T-helper 2 cell treated with Interferon-gamma antibody and Interleukin-4, amounts not matched to agents 5 μg/mL and 100 μg/mL, for 36 hours (primary cell): Measurements from ENCODE around the gene NPAS3.

ENCODE experiments used
- DNase-seq: peaks from one replicate; pipeline ENCODE4 v3.0.0; 2021; ENCODE audit warnings: low spot score
- H3K27ac Mint-ChIP-seq: one replicate; pipeline ENCODE4 v1.8.0; 2021; ENCODE audit warnings: mild to moderate bottlenecking, mixed read lengths
- H3K27me3 Mint-ChIP-seq: one replicate; pipeline ENCODE4 v1.8.0; 2021; ENCODE audit warnings: low read depth, mixed read lengths
- H3K36me3 Mint-ChIP-seq: one replicate; pipeline ENCODE4 v1.8.0; 2021; ENCODE audit warnings: low read depth, mixed read lengths
- H3K4me1 Mint-ChIP-seq: one replicate; pipeline ENCODE4 v1.8.0; 2021; ENCODE audit warnings: low read depth, mixed read lengths
- H3K4me3 Mint-ChIP-seq: one replicate; pipeline ENCODE4 v1.8.0; 2022; ENCODE audit warnings: mild to moderate bottlenecking, moderate library complexity, mixed read lengths
- H3K9me3 Mint-ChIP-seq: one replicate; pipeline ENCODE4 v1.8.0; 2021; ENCODE audit warnings: mixed read lengths

NPAS3 gene

DNA sequence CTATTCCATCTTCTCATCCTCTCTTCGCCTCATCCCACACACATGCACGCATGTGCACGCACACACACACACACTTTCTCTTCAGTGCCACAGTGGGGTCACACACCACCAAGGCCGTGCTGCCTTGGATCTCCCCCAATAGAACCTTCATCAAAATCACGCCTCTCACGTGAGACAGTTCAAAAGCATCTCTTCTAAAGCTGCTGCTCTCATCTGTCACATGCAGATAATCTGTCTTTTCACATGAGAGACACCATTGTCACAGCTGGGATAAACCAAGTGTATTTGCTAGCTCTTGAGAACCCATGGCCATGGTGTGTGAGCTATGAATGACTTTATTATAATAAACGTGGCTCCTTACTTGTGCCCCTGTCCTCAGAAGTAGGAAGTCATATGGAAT lies 793.5 kb downstream of the NPAS3 start:
- Mint-ChIP-seq H3K4me3 (no peak overlapping the region), H3K9me3 (no peaks in the 10 kb centered on the region), H3K4me1 (peaks cover 4% of the 10 kb centered on the region), H3K27me3 (no peaks in the 10 kb centered on the region), H3K36me3 (no peaks in the 10 kb centered on the region), H3K27ac (no peak overlapping the region)
- DNase-seq, result no peak

DNA sequence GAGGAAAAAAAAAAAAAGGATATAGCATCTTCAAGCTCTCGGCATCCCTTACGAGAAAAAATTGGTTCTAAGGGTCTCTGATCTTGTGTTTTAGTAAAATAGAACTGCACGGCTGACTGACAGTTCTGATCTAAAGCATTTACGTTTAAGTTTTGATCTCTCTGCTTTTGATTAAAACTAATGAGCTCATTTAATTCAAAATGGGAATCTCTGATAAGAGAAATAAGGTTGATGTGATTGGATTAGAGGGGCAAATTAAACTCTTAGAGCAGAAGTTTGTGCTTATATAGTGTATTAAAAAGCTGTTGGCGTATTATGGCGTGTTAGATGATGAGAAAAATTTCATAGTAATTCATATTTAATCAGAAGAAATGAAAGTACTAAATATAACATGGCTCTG lies 794.6 kb downstream of the NPAS3 start:
- Mint-ChIP-seq H3K36me3 (no peaks in the 10 kb centered on the region), H3K27ac (no peak overlapping the region), H3K27me3 (no peaks in the 10 kb centered on the region), H3K4me1 (peaks cover 4% of the 10 kb centered on the region), H3K9me3 (no peaks in the 10 kb centered on the region), H3K4me3 (no peak overlapping the region)
- DNase-seq, result no peak

DNA sequence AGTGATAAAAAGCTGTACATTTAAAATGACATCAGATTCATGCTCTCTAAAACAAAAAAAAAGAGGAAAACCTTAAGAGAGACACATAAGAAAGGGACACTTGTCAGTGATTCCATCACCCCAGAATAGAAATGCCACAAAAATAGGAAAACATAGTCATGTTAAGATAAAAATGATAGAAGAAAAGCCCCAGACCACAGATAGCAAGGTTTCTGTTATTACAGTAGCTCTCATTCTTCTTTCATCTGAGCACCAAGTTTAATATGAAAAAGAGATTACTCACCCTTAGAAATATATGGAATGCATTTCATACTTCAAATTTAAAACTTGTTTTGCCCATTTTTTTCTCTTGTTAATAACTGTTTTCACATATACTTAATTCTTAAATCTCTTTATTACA lies 795.0 kb downstream of the NPAS3 start:
- H3K36me3 Mint-ChIP-seq, result no peaks in the 10 kb centered on the region
- H3K4me1 Mint-ChIP-seq, result peaks cover 4% of the 10 kb centered on the region
- no peaks in the 10 kb centered on the region for H3K9me3 Mint-ChIP-seq
- no peaks in the 10 kb centered on the region for H3K27me3 Mint-ChIP-seq
- H3K27ac Mint-ChIP-seq, result no peak overlapping the region
- no peak overlapping the region for H3K4me3 Mint-ChIP-seq
- no peak for DNase-seq

DNA sequence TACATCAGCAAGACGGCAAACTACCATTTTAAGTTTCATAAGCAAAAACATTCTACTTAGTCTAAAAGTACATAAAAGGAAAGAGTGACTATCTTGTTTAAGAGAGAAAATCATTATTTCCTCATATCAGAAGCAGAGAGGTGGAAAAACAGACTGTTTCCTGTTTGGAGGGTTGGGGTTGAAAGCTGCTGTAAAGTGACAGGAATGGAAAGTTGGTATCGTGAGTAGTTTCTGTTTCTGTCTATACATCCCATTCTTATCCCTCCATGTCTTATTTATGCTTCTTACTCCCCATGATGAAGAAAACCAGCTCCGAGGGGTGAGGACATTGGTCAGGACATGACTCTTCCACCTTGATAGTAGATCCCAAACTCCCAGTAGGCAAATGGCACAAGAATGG lies 795.7 kb downstream of the NPAS3 start:
- peaks cover 4% of the 10 kb centered on the region for H3K4me1 Mint-ChIP-seq
- H3K4me3 Mint-ChIP-seq, result no peak overlapping the region
- no peak for DNase-seq
- H3K9me3 Mint-ChIP-seq, result no peaks in the 10 kb centered on the region
- no peaks in the 10 kb centered on the region for H3K27me3 Mint-ChIP-seq
- H3K27ac Mint-ChIP-seq, result peak overlapping the region; percentile 38
- no peaks in the 10 kb centered on the region for H3K36me3 Mint-ChIP-seq

DNA sequence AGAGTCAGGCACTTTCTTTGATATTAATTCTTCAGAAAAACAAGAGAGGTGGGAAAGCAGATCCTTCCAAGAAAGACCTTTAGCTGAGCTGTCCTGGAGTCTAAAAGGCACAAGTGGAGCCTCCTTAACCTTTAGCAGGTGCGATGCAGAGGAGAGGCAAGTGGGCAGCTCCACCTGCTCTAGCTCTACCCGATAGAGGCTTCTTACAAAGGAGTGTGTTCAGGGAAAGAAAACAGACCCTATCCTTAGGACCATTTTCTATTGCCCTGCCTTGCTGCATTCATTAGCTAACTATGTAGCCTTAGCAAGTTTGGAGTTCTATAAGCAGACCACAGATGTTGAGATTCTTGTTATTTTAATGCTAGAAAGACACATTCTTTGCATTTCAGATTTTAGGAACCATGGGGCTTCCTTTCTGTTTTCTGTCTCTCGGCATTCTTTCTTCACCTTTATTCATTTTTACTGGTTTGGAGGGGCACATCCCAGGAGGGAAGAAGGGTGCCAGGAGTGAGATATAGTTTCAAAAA lies 797.7 kb downstream of the NPAS3 start:
- Mint-ChIP-seq H3K4me3 (no peak overlapping the region), H3K4me1 (peaks cover 4% of the 10 kb centered on the region), H3K9me3 (no peaks in the 10 kb centered on the region), H3K27me3 (no peaks in the 10 kb centered on the region), H3K36me3 (no peaks in the 10 kb centered on the region), H3K27ac (no peak overlapping the region)
- DNase-seq, result no peak

GRCh38 chr14:33736979-33737378 lies 798.3 kb downstream of the NPAS3 start:
- no peak for DNase-seq
- Mint-ChIP-seq H3K4me3 (no peak overlapping the region), H3K27me3 (no peaks in the 10 kb centered on the region), H3K4me1 (peaks cover 4% of the 10 kb centered on the region), H3K36me3 (no peaks in the 10 kb centered on the region), H3K9me3 (no peaks in the 10 kb centered on the region), H3K27ac (no peak overlapping the region)

GRCh38 chr14:33737446-33737845 lies 798.8 kb downstream of the NPAS3 start:
- Mint-ChIP-seq H3K27ac (no peak overlapping the region), H3K36me3 (no peaks in the 10 kb centered on the region), H3K4me3 (no peak overlapping the region), H3K9me3 (no peaks in the 10 kb centered on the region), H3K4me1 (peaks cover 4% of the 10 kb centered on the region), H3K27me3 (no peaks in the 10 kb centered on the region)
- DNase-seq, result no peak

DNA sequence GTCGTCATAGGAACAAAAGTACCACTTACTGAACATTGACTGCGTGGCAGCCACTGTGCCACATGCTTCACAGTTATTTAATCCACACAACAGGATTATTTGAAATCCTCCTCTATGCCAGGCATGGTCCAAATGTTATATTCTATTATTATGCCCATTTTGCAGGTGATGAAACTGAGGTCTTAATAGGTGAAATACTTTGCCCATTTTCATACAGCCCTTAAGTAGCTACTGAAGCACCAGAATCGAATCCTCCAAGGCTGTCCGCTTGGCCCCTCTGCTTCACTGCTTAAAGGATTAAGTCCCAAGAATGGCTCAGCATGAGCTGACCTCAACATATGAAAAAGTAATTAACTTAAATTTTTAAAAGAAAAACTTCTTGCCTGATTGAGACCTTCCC lies 799.4 kb downstream of the NPAS3 start:
- no peak for DNase-seq
- Mint-ChIP-seq H3K27ac (no peak overlapping the region), H3K36me3 (no peaks in the 10 kb centered on the region), H3K9me3 (no peaks in the 10 kb centered on the region), H3K4me3 (no peak overlapping the region), H3K27me3 (no peaks in the 10 kb centered on the region), H3K4me1 (peaks cover 4% of the 10 kb centered on the region)

GRCh38 chr14:33738491-33738890 lies 799.8 kb downstream of the NPAS3 start:
- peaks cover 4% of the 10 kb centered on the region for H3K4me1 Mint-ChIP-seq

DNA sequence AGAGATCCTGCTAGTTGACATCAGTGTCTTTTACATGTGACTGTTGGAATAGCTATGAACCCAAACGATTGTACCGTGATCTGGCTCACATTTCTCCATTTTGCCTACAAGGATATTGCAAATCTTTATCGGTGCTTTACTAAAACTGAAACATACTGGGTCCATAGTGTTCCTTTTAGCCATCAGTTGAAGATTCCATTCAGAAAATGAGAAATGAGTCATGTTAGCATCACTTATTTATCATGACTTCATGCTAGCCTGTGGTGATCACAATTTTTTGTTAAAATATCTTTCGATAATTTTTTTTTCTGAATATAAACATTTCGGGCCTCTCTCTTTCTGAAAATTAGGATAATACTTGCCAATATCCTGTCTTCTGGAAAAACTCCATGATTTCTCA lies 801.9 kb downstream of the NPAS3 start:
- Mint-ChIP-seq H3K36me3 (no peaks in the 10 kb centered on the region), H3K4me1 (no peaks in the 10 kb centered on the region), H3K9me3 (no peaks in the 10 kb centered on the region), H3K4me3 (no peak overlapping the region), H3K27ac (no peak overlapping the region), H3K27me3 (no peaks in the 10 kb centered on the region)
- DNase-seq, result no peak

More at GRCh38 chr14:33738491-33738890, 799.8 kb downstream of the NPAS3 start:
- no peaks in the 10 kb centered on the region for H3K9me3 Mint-ChIP-seq
- no peaks in the 10 kb centered on the region for H3K27me3 Mint-ChIP-seq
- H3K36me3 Mint-ChIP-seq, result no peaks in the 10 kb centered on the region
- no peak for DNase-seq
- no peak overlapping the region for H3K27ac Mint-ChIP-seq
- no peak overlapping the region for H3K4me3 Mint-ChIP-seq

DNA sequence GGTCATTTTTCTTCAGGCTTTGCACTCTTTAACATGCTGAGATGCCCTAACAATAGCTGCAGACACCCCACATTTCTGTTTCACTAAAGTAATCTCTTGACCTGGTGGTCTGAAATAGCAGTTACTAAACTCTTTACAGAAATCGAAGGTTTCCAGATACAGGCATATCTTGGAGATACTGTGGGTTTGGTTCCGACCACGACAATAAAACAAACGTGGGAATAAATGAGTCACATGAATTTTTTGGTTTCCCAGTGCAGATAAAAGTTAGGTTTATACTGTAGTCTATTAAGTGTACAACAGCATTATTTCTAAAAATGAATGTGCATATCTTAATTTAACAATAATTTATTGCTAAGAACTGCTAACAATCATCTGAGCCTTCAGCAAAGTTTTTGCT lies 803.5 kb downstream of the NPAS3 start:
- Mint-ChIP-seq H3K36me3 (no peaks in the 10 kb centered on the region), H3K27me3 (no peaks in the 10 kb centered on the region)

DNA sequence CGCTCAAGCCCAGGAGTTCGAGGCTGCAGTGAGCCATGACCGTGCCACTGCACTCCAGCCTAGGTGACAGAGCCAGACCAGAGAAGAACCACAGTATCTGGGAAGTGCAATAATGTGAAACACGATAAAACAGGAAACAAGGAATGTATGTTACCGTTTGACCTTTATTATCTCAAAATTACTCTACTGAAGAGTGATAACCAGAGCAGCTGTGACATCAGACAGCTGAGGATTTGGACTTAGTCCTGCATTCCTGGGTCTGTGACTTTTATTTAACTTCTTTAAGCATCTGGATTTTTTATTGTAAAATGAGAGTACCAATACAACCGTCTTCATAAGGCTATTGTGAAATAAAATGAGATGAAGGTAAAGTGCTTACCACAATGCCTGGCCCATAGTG lies 806.5 kb downstream of the NPAS3 start:
- no peaks in the 10 kb centered on the region for H3K9me3 Mint-ChIP-seq
- no peak for DNase-seq
- H3K4me1 Mint-ChIP-seq, result no peaks in the 10 kb centered on the region
- no peak overlapping the region for H3K27ac Mint-ChIP-seq
- H3K4me3 Mint-ChIP-seq, result no peak overlapping the region
- no peaks in the 10 kb centered on the region for H3K27me3 Mint-ChIP-seq
- H3K36me3 Mint-ChIP-seq, result no peaks in the 10 kb centered on the region

More for the DNA sequence above, 803.5 kb downstream of the NPAS3 start:
- no peak for DNase-seq
- H3K4me1 Mint-ChIP-seq, result no peaks in the 10 kb centered on the region
- no peak overlapping the region for H3K27ac Mint-ChIP-seq
- H3K9me3 Mint-ChIP-seq, result no peaks in the 10 kb centered on the region
- H3K4me3 Mint-ChIP-seq, result no peak overlapping the region

DNA sequence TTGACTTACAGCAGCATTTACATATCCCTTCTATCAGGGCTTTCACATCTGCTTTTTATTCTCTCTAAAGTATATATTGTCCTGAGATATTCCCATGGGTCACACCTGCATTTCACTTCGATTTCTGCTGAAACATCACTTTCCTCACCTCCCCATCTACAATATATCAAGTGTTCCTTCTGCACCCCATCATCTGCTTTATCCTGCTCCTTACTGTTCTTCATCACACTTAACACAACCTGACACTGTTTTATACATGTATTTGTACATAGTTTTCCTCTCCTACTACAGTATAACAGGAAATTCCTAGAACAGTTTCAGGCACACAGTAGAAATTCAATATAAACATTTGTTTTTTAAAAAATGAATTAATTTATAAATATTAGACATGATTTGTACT lies 809.1 kb downstream of the NPAS3 start:
- no peak overlapping the region for H3K4me3 Mint-ChIP-seq
- DNase-seq, result no peak
- H3K27me3 Mint-ChIP-seq, result no peaks in the 10 kb centered on the region
- H3K4me1 Mint-ChIP-seq, result no peaks in the 10 kb centered on the region
- H3K27ac Mint-ChIP-seq, result no peak overlapping the region
- no peaks in the 10 kb centered on the region for H3K9me3 Mint-ChIP-seq
- no peaks in the 10 kb centered on the region for H3K36me3 Mint-ChIP-seq

- H3K4me3 Mint-ChIP-seq, result no peak overlapping the region
- H3K36me3 Mint-ChIP-seq, result no peaks in the 10 kb centered on the region
- no peaks in the 10 kb centered on the region for H3K9me3 Mint-ChIP-seq
- no peaks in the 10 kb centered on the region for H3K4me1 Mint-ChIP-seq
- no peak for DNase-seq
- H3K27me3 Mint-ChIP-seq, result peaks cover 3% of the 10 kb centered on the region
- H3K27ac Mint-ChIP-seq, result no peak overlapping the region
These were observed 815.6 kb downstream of the NPAS3 start for GRCh38 chr14:33754261-33754660.

DNA sequence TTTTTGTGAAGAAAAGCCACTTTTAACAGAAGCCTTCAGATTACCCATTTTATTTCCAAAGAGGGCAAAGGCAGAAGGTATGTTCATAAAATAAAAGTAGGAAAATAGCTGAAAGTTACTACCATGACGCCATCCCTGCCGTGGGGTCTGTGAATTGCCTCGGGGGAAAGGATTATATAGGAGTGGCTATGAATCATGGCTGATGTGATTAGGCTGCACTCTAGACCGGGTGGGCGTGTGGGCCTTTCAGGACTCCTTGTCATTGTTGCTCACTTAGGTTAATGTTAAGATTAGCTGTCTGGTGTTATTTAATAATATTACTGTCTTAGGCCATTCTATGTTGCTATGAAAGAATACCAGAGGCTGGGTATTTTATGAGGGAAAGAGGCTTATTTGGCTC lies 816.7 kb downstream of the NPAS3 start:
- no peak for DNase-seq
- no peak overlapping the region for H3K27ac Mint-ChIP-seq
- H3K4me3 Mint-ChIP-seq, result no peak overlapping the region
- H3K4me1 Mint-ChIP-seq, result no peaks in the 10 kb centered on the region
- no peaks in the 10 kb centered on the region for H3K9me3 Mint-ChIP-seq
- H3K27me3 Mint-ChIP-seq, result peaks cover 3% of the 10 kb centered on the region
- H3K36me3 Mint-ChIP-seq, result no peaks in the 10 kb centered on the region
